ENCODE data around the gene STK25.

Gene STK25

GRCh38 chr2:241535871-241536655 lies 27.7 kb upstream of the STK25 start:
- Mint-ChIP-seq H3K36me3 (ENCODE audit: low read depth) (no peaks in the 10 kb centered on the region), H3K4me1 (peaks cover 15% of the 10 kb centered on the region)

GRCh38 chr2:241534701-241535375 lies 26.5 kb upstream of the STK25 start:
- Mint-ChIP-seq H3K4me1 (peaks cover 10% of the 10 kb centered on the region), H3K9me3 (no peaks in the 10 kb centered on the region), H3K4me3 (no peak overlapping the region), H3K27me3 (ENCODE audit: low read depth) (peaks cover 26% of the 10 kb centered on the region), H3K36me3 (ENCODE audit: low read depth) (no peaks in the 10 kb centered on the region), H3K27ac (no peak overlapping the region)
- TF ChIP-seq, protein P1, sequence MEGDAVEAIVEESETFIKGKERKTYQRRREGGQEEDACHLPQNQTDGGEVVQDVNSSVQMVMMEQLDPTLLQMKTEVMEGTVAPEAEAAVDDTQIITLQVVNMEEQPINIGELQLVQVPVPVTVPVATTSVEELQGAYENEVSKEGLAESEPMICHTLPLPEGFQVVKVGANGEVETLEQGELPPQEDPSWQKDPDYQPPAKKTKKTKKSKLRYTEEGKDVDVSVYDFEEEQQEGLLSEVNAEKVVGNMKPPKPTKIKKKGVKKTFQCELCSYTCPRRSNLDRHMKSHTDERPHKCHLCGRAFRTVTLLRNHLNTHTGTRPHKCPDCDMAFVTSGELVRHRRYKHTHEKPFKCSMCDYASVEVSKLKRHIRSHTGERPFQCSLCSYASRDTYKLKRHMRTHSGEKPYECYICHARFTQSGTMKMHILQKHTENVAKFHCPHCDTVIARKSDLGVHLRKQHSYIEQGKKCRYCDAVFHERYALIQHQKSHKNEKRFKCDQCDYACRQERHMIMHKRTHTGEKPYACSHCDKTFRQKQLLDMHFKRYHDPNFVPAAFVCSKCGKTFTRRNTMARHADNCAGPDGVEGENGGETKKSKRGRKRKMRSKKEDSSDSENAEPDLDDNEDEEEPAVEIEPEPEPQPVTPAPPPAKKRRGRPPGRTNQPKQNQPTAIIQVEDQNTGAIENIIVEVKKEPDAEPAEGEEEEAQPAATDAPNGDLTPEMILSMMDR (IDR thresholded peaks at IDR 0.05; ENCODE audit: unreplicated experiment in 3 of 3): no peak

More at GRCh38 chr2:241535871-241536655, 27.7 kb upstream of the STK25 start:
- Mint-ChIP-seq H3K4me3 (no peak overlapping the region), H3K27me3 (ENCODE audit: low read depth) (peaks cover 28% of the 10 kb centered on the region), H3K9me3 (no peaks in the 10 kb centered on the region), H3K27ac (no peak overlapping the region)
- TF ChIP-seq, protein P1 (IDR thresholded peaks at IDR 0.05; ENCODE audit: unreplicated experiment in 3 of 3): no peak

- Mint-ChIP-seq H3K36me3 (ENCODE audit: low read depth) (no peaks in the 10 kb centered on the region), H3K4me3 (no peak overlapping the region), H3K27me3 (ENCODE audit: low read depth) (peaks cover 23% of the 10 kb centered on the region), H3K27ac (no peak overlapping the region), H3K4me1 (peaks cover 10% of the 10 kb centered on the region), H3K9me3 (no peaks in the 10 kb centered on the region)
- TF ChIP-seq, protein P1 (IDR thresholded peaks at IDR 0.05; ENCODE audit: unreplicated experiment in 3 of 3): no peak
These were observed 25.9 kb upstream of the STK25 start for GRCh38 chr2:241534293-241534692.

DNA sequence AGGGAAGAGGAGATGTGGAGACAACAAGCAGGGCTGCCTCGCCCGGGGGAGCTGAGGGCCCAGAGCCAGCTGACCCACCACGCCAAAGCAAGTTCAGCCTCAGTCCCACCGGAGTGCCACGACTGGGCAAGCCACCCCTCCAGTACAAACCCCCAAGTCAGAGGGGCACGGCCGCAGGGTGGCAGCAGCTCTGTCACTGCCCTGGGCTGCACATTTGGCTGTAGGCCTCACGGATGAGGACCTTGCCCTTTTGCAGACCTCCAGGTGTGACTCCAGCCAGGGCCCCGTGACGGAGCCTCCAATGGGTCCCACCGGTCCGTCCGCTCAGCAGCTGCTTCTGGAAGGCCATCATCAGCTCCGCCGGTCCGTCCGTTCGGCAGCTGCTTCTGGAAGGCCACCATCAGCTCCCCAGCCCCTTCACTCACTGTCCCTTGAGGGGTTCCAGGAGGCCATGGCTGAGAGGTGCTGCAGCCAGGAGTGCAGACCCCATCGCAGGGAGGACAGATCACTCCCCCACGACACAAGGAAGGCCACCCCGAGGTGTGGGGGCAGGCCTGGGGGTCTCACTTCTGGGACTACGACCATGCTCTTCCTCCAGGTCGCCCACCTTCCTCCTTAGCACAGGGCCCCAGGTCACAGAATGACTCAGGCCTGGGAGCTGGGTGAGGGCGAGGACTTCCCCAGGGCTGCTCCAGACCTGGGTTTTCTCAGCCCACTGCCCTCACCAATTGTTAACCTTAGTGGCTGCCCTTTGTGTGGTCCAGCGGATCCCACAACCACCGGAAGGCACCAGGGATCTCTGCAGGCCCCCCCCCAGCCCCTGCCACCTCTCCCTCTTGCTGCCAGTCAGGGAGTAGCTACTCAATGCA lies 24.6 kb upstream of the STK25 start:
- no peak overlapping the region for H3K27ac Mint-ChIP-seq
- no peaks in the 10 kb centered on the region for H3K9me3 Mint-ChIP-seq
- H3K4me3 Mint-ChIP-seq: no peak overlapping the region
- H3K27me3 Mint-ChIP-seq (ENCODE audit: low read depth): peaks cover 13% of the 10 kb centered on the region
- no peaks in the 10 kb centered on the region for H3K36me3 Mint-ChIP-seq (ENCODE audit: low read depth)
- H3K4me1 Mint-ChIP-seq: no peaks in the 10 kb centered on the region
- TF ChIP-seq, protein P1 (IDR thresholded peaks at IDR 0.05; ENCODE audit: unreplicated experiment in 3 of 3): no peak

GRCh38 chr2:241532168-241532567 lies 23.8 kb upstream of the STK25 start:
- Mint-ChIP-seq H3K4me1 (no peaks in the 10 kb centered on the region), H3K36me3 (ENCODE audit: low read depth) (no peaks in the 10 kb centered on the region), H3K4me3 (no peak overlapping the region), H3K27me3 (ENCODE audit: low read depth) (peaks cover 13% of the 10 kb centered on the region), H3K9me3 (no peaks in the 10 kb centered on the region), H3K27ac (no peak overlapping the region)
- TF ChIP-seq, protein P1 (IDR thresholded peaks at IDR 0.05; ENCODE audit: unreplicated experiment in 3 of 3): no peak
